Keratinocyte (primary cell): ENCODE data around the gene TEX55. TPM values are rescaled to one million over a fixed set of nuclear protein-coding genes. Genes with fewer than 3 reads are reported as not detected.

Experiments
- DNase-seq: peaks from one replicate; pipeline ENCODE4 v3.0.0-alpha.2; 2011; ENCODE audit warnings: low read depth, missing footprints, low spot score
- FAIRE-seq: peaks from 2 replicates; lab custom pipeline; 2011; peaks lifted over from hg19 to GRCh38; lab: Jason Lieb, UNC
- H2AFZ ChIP-seq: 2 replicates; pipeline ENCODE4 v1.6.0; 2012; ENCODE audit warnings: low read length, control low read depth, inconsistent platforms; ENCODE audit not compliant: control insufficient read depth
- H3K27ac ChIP-seq: 2 replicates; pipeline ENCODE4 v1.5.1; 2011; ENCODE audit warnings: low read length; ENCODE audit not compliant: control insufficient read depth, insufficient read depth
- H3K27me3 ChIP-seq: 3 replicates; pipeline ENCODE4 v1.6.0; 2011; ENCODE audit warnings: low read length; ENCODE audit not compliant: control insufficient read depth, insufficient read depth; ENCODE audit errors: extremely low read depth
- H3K36me3 ChIP-seq, 2 experiments: 2 replicates in 1 of 2; 3 replicates in 1 of 2; pipeline ENCODE4 v1.5.1; 2011; ENCODE audit warnings: low read length in 2 of 2, mild to moderate bottlenecking in 1 of 2; ENCODE audit not compliant: control insufficient read depth in 2 of 2, insufficient read depth in 2 of 2; ENCODE audit errors: extremely low read depth in 1 of 2
- H3K4me1 ChIP-seq: 3 replicates; pipeline ENCODE4 v1.5.1; 2011; ENCODE audit warnings: low read length; ENCODE audit not compliant: control insufficient read depth, insufficient read depth; ENCODE audit errors: extremely low read depth
- H3K4me2 ChIP-seq: 3 replicates; pipeline ENCODE4 v1.6.0; 2011; ENCODE audit warnings: low read depth, low read length; ENCODE audit not compliant: control insufficient read depth, insufficient read depth; ENCODE audit errors: extremely low read depth
- H3K4me3 ChIP-seq, 3 experiments: fragments of 200-600 bp in 1 of 3; sonication (generic) in 1 of 3; 2 replicates in 2 of 3; 3 replicates in 1 of 3; pipeline ENCODE4 v1.5.1; 2011 to 2016; ENCODE audit warnings: low read length in 3 of 3, mild to moderate bottlenecking in 3 of 3, control low read depth in 2 of 3, inconsistent platforms in 1 of 3, low read depth in 1 of 3, mixed read lengths in 1 of 3, mixed run types in 1 of 3, moderate library complexity in 1 of 3; ENCODE audit not compliant: control insufficient read depth in 2 of 3, insufficient read depth in 2 of 3; ENCODE audit errors: extremely low read depth in 1 of 3
- H3K79me2 ChIP-seq: 2 replicates; pipeline ENCODE4 v1.6.0; 2012; ENCODE audit warnings: low read length; ENCODE audit not compliant: control insufficient read depth, insufficient read depth
- H3K9ac ChIP-seq: 3 replicates; pipeline ENCODE4 v1.6.0; 2011; ENCODE audit warnings: low read length; ENCODE audit not compliant: control insufficient read depth, insufficient read depth; ENCODE audit errors: extremely low read depth
- H3K9me1 ChIP-seq: 3 replicates; pipeline ENCODE4 v1.6.0; 2011; ENCODE audit warnings: low read length; ENCODE audit not compliant: control insufficient read depth, insufficient read depth; ENCODE audit errors: extremely low read depth
- H3K9me3 ChIP-seq: 2 replicates; pipeline ENCODE4 v1.5.1; 2012; ENCODE audit warnings: low read depth, low read length; ENCODE audit not compliant: control insufficient read depth
- H4K20me1 ChIP-seq: 3 replicates; pipeline ENCODE4 v1.6.0; 2011; ENCODE audit warnings: low read length; ENCODE audit not compliant: control insufficient read depth, insufficient read depth; ENCODE audit errors: extremely low read depth
- CTCF ChIP-seq, 3 experiments: IDR thresholded peaks in 1 of 3; conservative IDR thresholded peaks in 1 of 3; optimal IDR thresholded peaks in 1 of 3; 2 replicates in 2 of 3; 3 replicates in 1 of 3; pipeline versions ENCODE3 to v1.5.1; 2011; ENCODE audit warnings: low read length in 3 of 3, mild to moderate bottlenecking in 3 of 3, moderate library complexity in 2 of 3, control low read depth in 1 of 3, inconsistent platforms in 1 of 3; ENCODE audit not compliant: insufficient read depth in 2 of 3; ENCODE audit errors: extremely low read depth in 1 of 3
- EZH2 ChIP-seq: IDR thresholded peaks from one replicate; pipeline ENCODE4 v1.6.1; 2012; ENCODE audit warnings: inconsistent platforms, mild to moderate bottlenecking, low read length, moderate library complexity
- dilution Hi-C: fragments of 300-500 bp; cut with MboI; formaldehyde crosslinking; loops from one replicate; pipeline ENCODE4 v1.7.0; 2020; ENCODE audit warnings: low sequenced_read_pairs; ENCODE audit not compliant: extremely low pct_ligation_motif_present
- polyA plus RNA-seq, 5 experiments: library from polyadenylated mRNA; depleted of rRNA in 3 of 5; stranded (reverse) in 3 of 5; stranded (forward) in 1 of 5; unstranded in 1 of 5; fragments of >200 nt; gene quantifications; 1 replicate in 1 of 5; 2 replicates in 3 of 5; 3 replicates in 1 of 5; pipeline versions ENCODE4 v1.2.1 to v1.2.3, GENCODE V29; 2011 to 2012; ENCODE audit warnings: missing spikeins in 2 of 5, low read depth in 1 of 5, low replicate concordance in 1 of 5

TEX55 gene
- polyA plus RNA-seq, 1 donor (not counting 4 experiments of a cell fraction or from before 2014, with no cell fraction given): not detected

DNA sequence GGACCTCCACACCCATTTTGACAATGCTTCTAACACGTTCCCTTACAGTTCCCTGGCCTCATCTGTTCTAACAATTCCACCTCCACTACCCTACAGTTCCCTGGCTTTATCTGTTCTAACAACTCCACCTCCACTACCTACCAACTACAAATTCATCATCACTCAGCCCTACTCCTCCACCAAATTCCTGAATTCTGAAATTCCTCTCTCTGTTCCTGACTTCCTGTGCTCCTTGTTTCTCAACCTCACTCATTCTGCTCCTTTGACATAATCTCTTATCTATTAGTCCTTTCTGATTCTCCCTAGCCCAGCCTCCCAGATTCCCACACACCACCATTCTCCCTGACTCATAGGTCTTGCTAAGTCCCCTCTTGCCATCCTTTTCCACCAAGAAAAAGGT is 49.9 kb downstream of the TEX55 start:
- no peak for TF ChIP-seq CTCF (optimal IDR thresholded peaks at IDR 0.05 in 1 of 3, IDR thresholded peaks at IDR 0.05 in 1 of 3, conservative IDR thresholded peaks at IDR 0.05 in 1 of 3; ENCODE audit: extremely low read depth in 1 of 3, insufficient read depth in 2 of 3, low read length in 3 of 3)
- no peak for TF ChIP-seq EZH2
- Histone ChIP-seq H3K9ac (no peak overlapping the region), H3K27ac (no peak overlapping the region), H3K36me3 (no peaks in the 10 kb centered on the region), H3K9me1 (no peaks in the 10 kb centered on the region), H3K27me3 (no peaks in the 10 kb centered on the region), H2AFZ (peak overlapping the region; percentile 30), H4K20me1 (no peaks in the 10 kb centered on the region), H3K4me2 (no peak overlapping the region), H3K9me3 (no peaks in the 10 kb centered on the region), H3K79me2 (no peaks in the 10 kb centered on the region), H3K4me1 (peaks cover 26% of the 10 kb centered on the region), H3K4me3 (no peak overlapping the region)
- FAIRE-seq (peak; percentile 39), DNase-seq (no peak)
- dilution Hi-C loops: no loop called here

Other genes starting within 250 kb of the TEX55 start
- 0.25 to 0.85 TPM (median 0.68 TPM) in 3 replicates for gene IGSF11, start 111.3 kb upstream of the TEX55 start, polyA plus RNA-seq
- gene UPK1B, start 27.4 kb downstream of the TEX55 start, polyA plus RNA-seq: 23.7 to 82.5 TPM (median 54.6 TPM) in 3 replicates
- 26.0 to 43.3 TPM (median 29.4 TPM) in 3 replicates for gene B4GALT4, start 94.7 kb downstream of the TEX55 start, polyA plus RNA-seq
- 3.0 to 4.8 TPM (median 3.5 TPM) in 3 replicates for gene ARHGAP31, start 148.2 kb downstream of the TEX55 start, polyA plus RNA-seq